ENCODE data around the gene FOXD1. TPM values are rescaled to one million over a fixed set of nuclear protein-coding genes. Genes with fewer than 3 reads are reported as not detected.
"Not testable (repeated sequence)": the region's sequence is repeated elsewhere in the genome, so short reads cannot be mapped to it uniquely, and the experiment has no call there.

The FOXD1 gene
- total and polyA plus RNA-seq, 2 of the 8 experiments (the other 6 are each of a cell fraction or from before 2014, with no cell fraction given) = 0.11 to 1.1 TPM

GRCh38 chr5:73456462-73456861 lies 7.9 kb upstream of the FOXD1 start:
- not testable (repeated sequence) for H4K20me1 ChIP-seq (replicated peaks in 1 of 2; ENCODE audit: control insufficient read depth in 1 of 2, insufficient read depth in 2 of 2, low read length in 2 of 2); H3K18ac ChIP-seq (ENCODE audit: extremely low read depth, low read length); H3K9ac ChIP-seq (replicated peaks in 1 of 4; ENCODE audit: extremely low read depth in 1 of 4, low read depth in 3 of 4, low read length in 3 of 4); H3K4me3 ChIP-seq (ENCODE audit: extremely low read depth in 1 of 4, insufficient read depth in 2 of 4, low read depth in 3 of 4, low read length in 4 of 4); H4K5ac ChIP-seq (ENCODE audit: insufficient read length, low read depth, low read length); H3K56ac ChIP-seq (replicated peaks; ENCODE audit: insufficient read length, low read depth, low read length); H2BK20ac ChIP-seq (ENCODE audit: low read length); H2BK5ac ChIP-seq (ENCODE audit: low read depth, low read length); FAIRE-seq; H3K27ac ChIP-seq (ENCODE audit: low read depth, low read length); H3K79me1 ChIP-seq (ENCODE audit: low read depth, low read length); H3K14ac ChIP-seq (ENCODE audit: insufficient read length); H2AK5ac ChIP-seq (ENCODE audit: low read depth, low read length); H2BK120ac ChIP-seq (replicated peaks; ENCODE audit: low read depth, low read length); H3K23ac ChIP-seq (ENCODE audit: insufficient read length); H3K36me3 ChIP-seq (ENCODE audit: control insufficient read depth in 2 of 4, insufficient read depth in 4 of 4, low read length in 3 of 4); H2BK15ac ChIP-seq (ENCODE audit: low read length); H4K91ac ChIP-seq (replicated peaks; ENCODE audit: insufficient read length, low read length); DNase-seq (ENCODE audit: low read depth in 1 of 2, low spot score in 2 of 2); H3K79me2 ChIP-seq (ENCODE audit: control insufficient read depth in 1 of 2, insufficient read depth in 2 of 2, low read length in 2 of 2); H4K8ac ChIP-seq (ENCODE audit: extremely low read depth, insufficient read depth, low read length); H3K23me2 ChIP-seq (ENCODE audit: low read depth, low read length); H3K9me3 ChIP-seq (ENCODE audit: insufficient read depth in 2 of 2, low read depth in 1 of 2, low read length in 1 of 2); H3K4me2 ChIP-seq (ENCODE audit: insufficient read depth in 1 of 2, low read depth in 2 of 2, low read length in 2 of 2); H2AFZ ChIP-seq (ENCODE audit: low read length); H2BK12ac ChIP-seq (ENCODE audit: low read depth, low read length); H3K4ac ChIP-seq (replicated peaks; ENCODE audit: insufficient read length, low read depth, low read length)
- H3K27me3 ChIP-seq (replicated peaks in 1 of 4; ENCODE audit: control insufficient read depth in 3 of 4, extremely low read depth in 1 of 4, insufficient read depth in 3 of 4, low read length in 3 of 4) = peaks cover 17 to 24% (median 23%) of the 10 kb centered on the region in 4 experiments
- POLR2A ChIA-PET (ENCODE audit: partially characterized antibody) = interaction anchor here (0.6 to 4.5 kb wide), 4 partner anchors 31 to 51 kb away, joined by 3 to 25 read pairs (median 10); partner anchors contain the start of gene BTF3
- TF ChIP-seq KDM1A (IDR thresholded peaks at IDR 0.05; ENCODE audit: borderline replicate concordance, low read length) = peak; percentile 71; the same call in 1 of the 2 replicates
- 88% methylated on average over 1 of the region's 1 CpG; no CpG with 5 or more reads in 1 of the 2 experiments for WGBS, 2 experiments (ENCODE audit: extremely low coverage in 1 of 2, insufficient coverage in 1 of 2, insufficient read length in 1 of 2, insufficient replicate concordance in 2 of 2, low coverage in 1 of 2, low lambda C conversion rate in 2 of 2, missing lambda C conversion rate in 1 of 2)
- CTCF ChIA-PET (ENCODE audit: partially characterized antibody) = interaction anchor here (0.7 to 6.4 kb wide), 8 partner anchors 11 to 80 kb away, joined by 3 to 53 read pairs (median 8); partner anchors contain the start of gene BTF3
- peaks cover 2 to 24% (median 9%) of the 10 kb centered on the region in 4 experiments; a peak in 6 of 7 replicates for H3K4me1 ChIP-seq (replicated peaks in 1 of 4; ENCODE audit: control insufficient read depth in 3 of 4, insufficient read depth in 4 of 4, low read length in 3 of 4)

Measured in H1 (cell line).